Fibroblast of pulmonary artery (primary cell): ENCODE measurements around the gene THOC6.

ENCODE experiments used
- DNase-seq: peaks from one replicate; pipeline ENCODE4 v3.0.0-alpha.2; 2010; ENCODE audit warnings: low read depth
- H3K4me3 ChIP-seq: replicated peaks from 2 replicates; pipeline ENCODE4 v1.5.1; 2011; ENCODE audit warnings: low read depth, mild to moderate bottlenecking, control low read depth, low read length, moderate library complexity
- TF ChIP-seq, protein P1 (sequence below): IDR thresholded peaks from 2 replicates; pipeline ENCODE4 v1.5.1; 2011; ENCODE audit warnings: mild to moderate bottlenecking, control low read depth, low read length, inconsistent platforms; ENCODE audit errors: missing control alignments

Gene THOC6

DNA sequence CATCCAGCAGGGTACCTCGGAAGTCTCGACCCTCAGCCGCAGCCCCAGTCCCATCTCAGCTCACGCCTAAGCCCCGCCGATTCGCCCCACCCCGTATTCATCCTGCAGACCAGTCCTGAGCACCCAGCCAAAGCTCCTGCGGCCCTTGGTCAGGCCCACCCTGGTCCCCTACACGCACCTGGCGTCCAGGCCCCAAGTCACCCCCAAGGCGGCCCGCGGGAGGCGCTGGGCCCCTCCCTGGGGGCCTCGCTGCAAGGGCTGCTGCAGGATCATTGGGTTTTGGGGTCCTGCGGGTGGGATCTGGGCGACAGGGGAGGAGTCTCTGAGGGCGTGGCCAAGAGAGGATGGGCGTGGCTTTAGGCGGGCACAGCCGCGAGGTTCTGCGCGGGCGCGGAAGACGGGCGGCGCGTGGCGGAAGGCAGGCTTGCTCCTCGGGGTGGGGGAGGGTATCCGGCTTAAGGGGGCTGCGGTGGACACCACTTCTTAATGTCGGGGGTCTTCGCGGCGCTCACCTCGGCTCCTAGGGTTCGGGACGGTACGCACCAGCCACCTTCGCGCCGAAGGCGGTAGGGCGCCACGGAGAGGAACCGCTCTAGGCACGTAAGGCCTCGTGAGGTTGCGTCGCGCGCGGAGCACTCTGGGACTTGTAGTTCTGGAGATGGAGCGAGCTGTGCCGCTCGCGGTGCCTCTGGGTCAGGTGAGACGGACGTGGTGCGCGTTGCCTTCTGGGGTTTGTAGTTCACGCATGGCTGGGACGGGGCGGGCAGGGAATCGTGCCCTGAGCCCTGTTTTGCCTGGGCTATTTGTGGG is at the start of gene THOC6, which contains the start of gene HCFC1R1:
TSS of gene THOC6 (plus strand) at position 367 of the 810 bp plus-strand sequence. CDS start at position 659, 292 bp downstream.
TSS of gene HCFC1R1 (minus strand) at position 274 of the 810 bp plus-strand sequence. CDS start at position 273, 1 bp downstream.
- peak within 1 kb of the TSS; percentile 80 for H3K4me3 ChIP-seq
- peak; percentile 99 for DNase-seq
- TF ChIP-seq, protein P1, sequence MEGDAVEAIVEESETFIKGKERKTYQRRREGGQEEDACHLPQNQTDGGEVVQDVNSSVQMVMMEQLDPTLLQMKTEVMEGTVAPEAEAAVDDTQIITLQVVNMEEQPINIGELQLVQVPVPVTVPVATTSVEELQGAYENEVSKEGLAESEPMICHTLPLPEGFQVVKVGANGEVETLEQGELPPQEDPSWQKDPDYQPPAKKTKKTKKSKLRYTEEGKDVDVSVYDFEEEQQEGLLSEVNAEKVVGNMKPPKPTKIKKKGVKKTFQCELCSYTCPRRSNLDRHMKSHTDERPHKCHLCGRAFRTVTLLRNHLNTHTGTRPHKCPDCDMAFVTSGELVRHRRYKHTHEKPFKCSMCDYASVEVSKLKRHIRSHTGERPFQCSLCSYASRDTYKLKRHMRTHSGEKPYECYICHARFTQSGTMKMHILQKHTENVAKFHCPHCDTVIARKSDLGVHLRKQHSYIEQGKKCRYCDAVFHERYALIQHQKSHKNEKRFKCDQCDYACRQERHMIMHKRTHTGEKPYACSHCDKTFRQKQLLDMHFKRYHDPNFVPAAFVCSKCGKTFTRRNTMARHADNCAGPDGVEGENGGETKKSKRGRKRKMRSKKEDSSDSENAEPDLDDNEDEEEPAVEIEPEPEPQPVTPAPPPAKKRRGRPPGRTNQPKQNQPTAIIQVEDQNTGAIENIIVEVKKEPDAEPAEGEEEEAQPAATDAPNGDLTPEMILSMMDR = no peak

DNA sequence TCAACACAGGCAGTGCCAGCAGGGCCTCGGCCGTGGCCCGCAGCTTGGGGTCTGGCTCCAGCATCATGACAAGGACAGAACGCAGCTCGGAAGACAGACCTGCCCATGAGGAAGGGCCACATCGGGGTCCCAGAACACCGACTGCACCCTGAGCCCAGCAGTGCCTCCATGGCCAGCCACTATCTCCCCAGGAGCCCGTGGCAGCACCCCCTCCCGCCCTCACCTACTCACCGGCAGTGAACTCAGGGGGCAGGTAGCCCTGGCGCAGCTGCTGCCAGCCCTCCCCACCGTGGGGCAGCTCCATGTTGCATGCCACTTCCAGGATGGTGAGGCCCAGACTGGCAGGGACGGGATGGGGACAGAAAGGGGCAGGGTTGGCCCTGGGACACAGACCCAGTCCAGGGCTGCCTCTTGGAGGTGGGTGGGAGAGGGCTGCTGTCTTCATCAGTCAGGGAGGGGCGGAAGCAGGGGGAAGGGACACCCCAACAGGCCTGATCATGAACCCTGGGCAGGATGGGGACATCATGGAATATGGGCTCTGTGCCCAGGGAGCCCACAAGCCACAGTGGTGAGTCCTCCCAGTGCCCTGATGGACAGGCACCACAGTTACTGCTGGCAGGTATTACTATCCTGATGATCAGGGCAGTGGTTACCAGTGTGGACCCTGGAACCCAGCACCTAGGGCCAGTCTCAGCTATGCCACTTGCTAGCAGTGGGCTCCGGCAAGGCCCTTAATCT is 49.3 kb upstream of the THOC6 start:
- no peak for DNase-seq
- no peak overlapping the region for H3K4me3 ChIP-seq
- TF ChIP-seq, protein P1 = no peak

DNA sequence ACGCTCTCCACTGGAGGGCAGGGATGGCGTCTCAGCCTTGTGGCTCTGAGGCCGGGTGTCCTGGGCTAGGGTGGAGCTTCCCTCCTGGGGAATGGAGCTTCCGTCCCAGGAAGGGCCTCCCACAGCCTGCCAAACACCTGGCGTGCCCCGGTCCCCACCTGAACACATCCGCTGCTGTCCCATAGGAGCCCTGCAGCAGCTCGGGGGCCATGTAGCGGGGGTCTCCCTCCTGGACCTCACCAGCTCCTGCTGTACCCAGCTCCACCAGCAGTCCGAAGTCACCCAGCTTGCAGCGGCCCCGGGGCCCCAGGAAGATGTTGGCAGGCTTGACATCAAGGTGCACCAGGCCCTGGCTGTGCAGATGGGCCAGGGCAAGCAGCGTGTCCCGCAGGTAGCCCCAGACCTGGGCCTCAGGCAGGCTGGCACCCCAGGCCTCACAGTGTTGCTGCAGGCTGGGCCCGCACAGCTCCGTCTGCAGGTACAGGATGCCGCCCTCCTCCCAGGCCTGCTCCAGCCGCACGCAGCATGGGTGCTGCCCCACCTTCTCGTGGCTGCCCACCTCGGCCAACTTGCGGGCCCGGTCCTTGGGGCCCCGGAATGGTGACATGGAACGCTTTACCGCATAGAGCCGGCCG is 48.6 kb upstream of the THOC6 start:
- H3K4me3 ChIP-seq = no peak overlapping the region
- no peak for DNase-seq
- TF ChIP-seq, protein P1 = no peak

DNA sequence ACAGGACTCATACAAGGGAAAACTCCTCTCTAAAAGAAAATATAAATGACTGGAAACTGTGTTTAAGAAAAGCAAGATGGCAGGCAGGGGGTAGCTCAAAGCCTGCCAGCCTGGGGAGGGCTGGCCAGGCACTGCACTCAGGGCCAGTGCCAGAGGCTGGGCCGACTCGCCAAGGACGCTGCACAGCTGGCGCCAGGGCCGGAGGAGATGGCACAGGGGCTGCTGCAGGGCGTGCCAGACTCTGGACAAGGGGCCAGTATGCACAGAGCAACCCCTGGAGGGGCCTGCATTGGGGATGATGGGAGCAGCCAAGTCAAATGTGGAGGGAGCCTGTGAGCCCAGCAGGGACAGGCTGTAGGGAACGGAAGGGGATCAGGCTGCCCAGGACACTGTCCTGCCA is 47.6 kb upstream of the THOC6 start:
- no peak for DNase-seq
- TF ChIP-seq, protein P1 = no peak
- no peak overlapping the region for H3K4me3 ChIP-seq

DNA sequence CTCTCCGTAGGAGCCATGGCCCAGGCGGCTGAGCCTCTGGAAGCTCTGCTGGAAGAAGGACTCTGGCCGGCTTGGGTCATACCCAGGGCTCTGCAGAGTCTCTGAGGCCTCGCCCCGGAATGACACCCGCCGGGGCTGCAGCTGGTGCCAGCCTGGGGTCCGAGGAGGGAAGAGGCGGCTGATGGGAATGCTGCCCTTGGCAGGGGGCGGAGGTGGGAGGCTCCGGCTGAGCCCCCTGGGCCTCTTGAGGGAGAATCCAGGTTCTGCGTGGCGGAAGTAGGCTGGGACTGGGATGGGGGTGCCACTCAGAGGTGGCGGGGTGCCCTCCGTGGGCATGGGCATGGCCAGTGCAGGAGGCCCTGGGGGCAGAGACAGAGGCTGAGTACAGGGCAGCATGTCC is 47.2 kb upstream of the THOC6 start:
- no peak for DNase-seq

DNA sequence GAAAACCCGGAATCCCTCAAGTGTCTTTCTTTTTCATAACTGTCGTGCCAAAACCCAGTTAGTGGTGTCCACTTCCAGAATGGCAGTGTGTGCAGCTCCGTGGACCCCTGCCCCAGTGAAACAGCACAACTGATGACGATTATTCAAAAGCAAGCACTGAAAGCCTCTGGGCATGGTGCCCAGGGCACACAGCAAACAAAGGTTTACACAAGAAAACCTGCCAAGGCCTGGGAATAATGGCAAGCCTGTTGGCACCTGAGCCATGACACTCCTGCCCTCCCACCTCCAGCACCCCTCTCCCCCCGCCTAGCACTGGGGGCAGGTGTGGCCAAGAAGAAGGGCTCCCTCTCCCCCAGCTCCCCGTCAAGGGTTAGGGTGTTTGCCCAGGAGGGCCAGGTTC is 46.4 kb upstream of the THOC6 start:
- H3K4me3 ChIP-seq = no peak overlapping the region
- TF ChIP-seq, protein P1 = no peak
- no peak for DNase-seq

More for the DNA sequence above, 47.2 kb upstream of the THOC6 start:
- TF ChIP-seq, protein P1 = no peak
- H3K4me3 ChIP-seq = no peak overlapping the region
